Cortex of kidney (tissue), 1 donor: Measurements from ENCODE around the gene MAD1L1.
"Not testable (repeated sequence)": the region's sequence is repeated elsewhere in the genome, so short reads cannot be mapped to it uniquely, and the experiment has no call there.

Experiments used
- DNase-seq: peaks from one replicate; lab custom pipeline; 2025; lab: John Stamatoyannopoulos, UW

Gene MAD1L1

DNA sequence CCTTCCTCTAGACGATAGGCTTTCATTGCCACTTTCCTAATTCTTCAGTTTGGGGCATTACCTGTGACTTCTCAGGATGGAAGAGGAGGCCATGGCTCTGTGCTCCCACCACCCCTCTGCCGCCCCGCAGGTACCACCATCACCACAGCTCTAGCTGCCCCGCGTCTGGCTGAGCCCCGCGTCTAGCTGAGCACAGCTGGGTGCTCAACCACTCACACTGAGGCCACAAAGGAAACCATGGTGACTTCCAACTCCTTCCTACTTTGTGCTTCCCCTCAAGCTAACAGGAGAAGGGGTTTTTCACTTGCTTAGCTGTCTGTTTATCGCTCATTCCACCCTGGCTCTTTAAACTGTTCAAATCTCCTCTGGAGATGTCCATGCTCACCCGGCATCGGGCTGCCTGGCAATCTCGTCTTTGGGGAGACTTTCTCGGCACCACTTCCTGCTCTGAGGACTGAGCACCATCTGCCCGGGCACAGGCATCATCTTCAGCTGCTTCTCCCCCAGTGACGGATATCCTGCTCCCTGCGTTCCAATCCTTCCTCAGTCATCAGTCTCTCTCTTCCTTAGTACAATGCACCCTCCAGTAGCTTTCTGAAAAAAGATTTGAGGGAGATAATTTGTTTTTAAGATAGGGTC is 59.4 kb downstream of the MAD1L1 start:
- no peak for DNase-seq

GRCh38 chr7:2172311-2173188 is 60.2 kb downstream of the MAD1L1 start:
- no peak for DNase-seq

DNA sequence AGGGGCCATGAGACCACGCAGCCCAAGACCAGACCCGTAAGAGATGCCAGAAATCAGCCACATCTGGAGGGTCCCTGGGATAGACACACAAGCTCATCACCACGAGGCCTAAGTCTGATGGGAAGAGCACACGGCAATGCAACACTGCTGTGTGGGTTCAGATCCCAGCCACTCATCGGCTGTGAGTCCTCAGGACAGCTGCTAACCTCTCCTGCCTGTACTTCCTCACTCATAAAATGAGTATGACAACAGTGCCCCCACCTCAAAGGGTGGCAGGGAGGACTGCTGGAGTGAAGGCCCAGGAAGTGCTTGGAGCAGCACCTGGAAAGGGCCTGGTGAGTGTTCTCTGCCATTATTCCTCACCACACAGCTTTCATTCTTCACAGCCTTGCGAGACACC is 60.9 kb downstream of the MAD1L1 start:
- no peak for DNase-seq

- no peak for DNase-seq
Measured at GRCh38 chr7:2170576-2171521, 61.9 kb downstream of the MAD1L1 start.

DNA sequence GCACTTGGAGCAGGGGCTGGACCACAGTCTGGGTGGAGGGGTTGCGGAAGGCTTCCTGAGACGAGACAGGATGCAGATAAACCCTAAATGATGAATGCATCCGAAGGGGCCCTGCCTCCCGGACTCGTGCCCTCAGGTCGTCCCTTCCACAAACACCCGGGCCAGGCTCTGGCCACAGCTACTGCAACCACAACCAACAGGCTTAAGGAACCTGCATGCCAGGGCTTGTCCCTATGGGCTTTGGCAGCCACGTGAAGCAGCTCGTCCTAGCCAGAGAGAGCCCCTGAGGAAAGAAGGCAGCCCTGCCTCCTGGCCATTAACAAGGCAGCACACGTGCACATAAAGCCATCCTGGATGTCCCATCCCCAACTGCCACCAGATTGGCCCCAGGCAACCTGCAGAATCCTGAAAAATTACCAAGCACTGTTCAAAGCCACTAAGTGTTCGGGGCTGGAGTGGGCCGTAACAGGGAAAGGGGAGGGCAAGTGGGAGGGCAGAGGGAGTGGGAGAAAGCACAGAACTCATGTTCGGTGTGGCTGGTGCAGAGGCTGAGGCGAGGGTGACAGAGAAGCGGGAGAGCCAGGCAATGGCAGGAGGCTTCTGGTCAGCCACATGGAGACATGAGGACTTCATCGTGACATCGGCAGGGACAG is 62.7 kb downstream of the MAD1L1 start:
- DNase-seq = no peak

DNA sequence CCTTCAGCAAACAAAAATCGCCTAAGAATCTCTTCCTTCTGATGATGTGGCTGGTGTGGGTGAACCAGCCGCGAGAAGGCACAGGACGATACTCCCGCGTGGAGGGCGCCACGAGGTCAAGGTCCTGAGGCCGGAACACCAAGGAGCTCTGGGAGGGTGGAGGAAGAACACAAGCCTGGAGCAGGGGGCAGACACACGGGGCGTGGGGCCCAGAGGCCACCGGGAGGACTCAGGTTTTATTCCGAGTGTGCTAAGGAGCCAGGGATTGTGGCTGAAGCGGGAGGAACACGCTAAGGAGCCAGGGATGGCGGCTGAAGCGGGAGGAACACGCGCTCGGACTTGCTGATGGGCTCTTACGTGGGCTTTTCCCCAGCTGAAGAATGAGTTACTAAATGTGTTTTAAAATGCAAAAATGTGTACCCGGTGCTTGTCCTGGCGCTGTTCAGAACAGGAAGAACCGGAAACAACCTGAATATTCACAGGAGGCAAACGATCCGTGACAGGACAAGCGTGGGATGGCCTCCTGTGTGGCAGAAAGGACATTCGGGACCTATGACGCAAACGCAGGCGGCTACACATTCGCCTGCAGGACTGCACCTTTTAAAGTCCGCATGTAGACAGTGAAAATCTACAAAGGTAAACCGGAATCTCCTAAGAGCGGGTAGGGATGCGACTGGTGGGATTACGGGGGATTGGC is 64.0 kb downstream of the MAD1L1 start:
- no peak for DNase-seq

DNA sequence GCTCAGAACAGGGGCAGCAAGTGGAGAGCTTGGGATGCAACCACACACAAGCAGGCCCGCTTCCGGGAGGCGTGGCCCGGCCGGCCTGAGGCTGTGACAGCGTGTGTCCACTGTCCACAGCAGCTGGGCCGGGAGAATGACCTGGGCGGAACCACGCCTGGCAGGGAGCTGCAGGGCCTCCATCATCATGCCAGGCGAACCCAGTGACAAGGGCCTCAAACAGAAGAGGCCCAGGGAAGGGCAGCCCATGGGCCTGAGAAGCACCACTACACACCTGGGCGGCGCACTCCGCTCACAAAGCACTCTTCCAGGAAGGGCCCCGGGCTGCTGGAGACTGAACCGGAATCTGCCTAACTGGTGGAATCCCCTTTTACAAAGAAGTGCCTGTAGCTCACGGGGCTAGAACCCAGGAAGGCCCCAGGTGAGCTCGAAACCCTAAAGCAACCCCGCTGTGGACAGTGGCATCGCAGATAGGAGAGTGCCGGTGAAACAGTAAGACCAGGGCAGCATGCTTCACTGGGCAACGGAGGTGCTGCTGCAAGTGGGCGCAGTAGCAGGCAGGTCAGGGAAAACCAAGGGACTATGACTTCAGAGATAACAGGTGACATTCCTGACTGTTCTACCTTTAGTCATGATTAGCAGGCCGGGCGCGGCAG is 66.0 kb downstream of the MAD1L1 start:
- DNase-seq = no peak

DNA sequence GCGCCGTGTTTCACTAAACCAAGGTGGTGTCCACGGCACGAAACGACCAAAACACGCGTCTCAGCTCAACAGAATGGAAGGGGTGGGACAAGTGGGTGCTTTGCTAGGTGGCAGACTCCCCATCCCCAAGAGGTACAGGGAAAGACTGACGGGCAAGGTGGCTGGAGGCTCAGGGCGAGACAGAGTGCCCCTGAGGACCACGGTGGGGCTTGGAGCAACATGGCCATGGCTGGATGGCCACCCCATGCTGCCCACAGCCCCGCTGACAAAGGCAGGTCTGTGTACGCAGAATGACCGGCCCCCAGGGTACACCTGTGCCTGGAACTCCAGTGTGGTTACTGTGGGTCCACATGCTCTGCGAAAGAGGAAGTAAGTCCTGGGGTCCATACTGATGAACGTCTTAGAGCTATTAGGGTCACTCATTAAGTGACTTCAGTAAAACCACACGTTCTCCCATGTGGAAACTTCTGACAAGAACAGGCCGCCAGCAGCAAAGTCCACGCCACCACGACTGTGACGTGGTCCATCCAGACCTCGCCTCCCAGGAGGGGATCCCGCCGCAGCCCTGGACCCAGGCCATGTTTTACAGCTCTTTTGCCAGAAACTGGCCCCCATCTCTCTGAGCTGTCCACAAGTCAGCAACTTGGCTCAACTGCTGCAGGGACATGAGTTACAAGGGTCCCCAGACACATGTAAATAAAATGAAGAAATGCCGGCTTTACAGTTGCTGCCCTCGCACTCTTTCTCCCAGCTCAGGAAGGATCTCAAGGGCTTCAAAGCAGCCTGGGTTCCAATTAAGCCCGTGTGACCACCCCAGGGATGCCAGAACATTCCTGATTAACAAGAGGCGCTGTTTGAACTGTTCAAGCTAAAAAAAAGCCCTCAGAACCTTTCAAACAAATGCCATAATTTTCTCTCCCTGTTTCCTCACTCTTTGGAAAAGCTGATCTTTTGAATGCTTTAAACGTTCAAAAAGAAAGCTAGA is 66.8 kb downstream of the MAD1L1 start:
- DNase-seq = no peak

DNA sequence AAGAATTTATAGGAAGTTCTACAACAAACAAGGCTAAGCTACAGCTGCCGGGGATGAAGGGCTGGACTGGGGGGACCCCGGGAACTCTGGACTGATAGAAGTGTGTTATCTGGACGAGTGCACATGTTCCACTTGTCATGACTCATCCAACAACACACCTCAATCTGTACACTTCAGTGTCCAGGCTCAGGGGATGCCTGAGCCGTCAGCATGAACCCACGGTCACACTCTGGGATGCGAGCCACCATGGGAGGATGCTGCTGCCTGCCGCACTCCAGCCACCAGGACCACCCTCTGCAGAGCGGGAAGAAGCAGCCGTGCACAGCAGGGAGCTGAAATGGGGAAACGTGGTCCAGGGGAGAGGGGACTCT is 67.5 kb downstream of the MAD1L1 start:
- no peak for DNase-seq

GRCh38 chr7:2164646-2165045 is 68.1 kb downstream of the MAD1L1 start:
- DNase-seq = no peak

- no peak for DNase-seq
Measured at GRCh38 chr7:2163600-2164555, 68.9 kb downstream of the MAD1L1 start.

- no peak for DNase-seq
Measured at GRCh38 chr7:2162959-2163358, 69.8 kb downstream of the MAD1L1 start.

- DNase-seq = not testable (repeated sequence)
Measured at GRCh38 chr7:2162004-2162902, 70.5 kb downstream of the MAD1L1 start.

GRCh38 chr7:2159176-2159520 is 73.6 kb downstream of the MAD1L1 start:
- DNase-seq = no peak

GRCh38 chr7:2158331-2159175 is 74.2 kb downstream of the MAD1L1 start:
- DNase-seq = no peak

DNA sequence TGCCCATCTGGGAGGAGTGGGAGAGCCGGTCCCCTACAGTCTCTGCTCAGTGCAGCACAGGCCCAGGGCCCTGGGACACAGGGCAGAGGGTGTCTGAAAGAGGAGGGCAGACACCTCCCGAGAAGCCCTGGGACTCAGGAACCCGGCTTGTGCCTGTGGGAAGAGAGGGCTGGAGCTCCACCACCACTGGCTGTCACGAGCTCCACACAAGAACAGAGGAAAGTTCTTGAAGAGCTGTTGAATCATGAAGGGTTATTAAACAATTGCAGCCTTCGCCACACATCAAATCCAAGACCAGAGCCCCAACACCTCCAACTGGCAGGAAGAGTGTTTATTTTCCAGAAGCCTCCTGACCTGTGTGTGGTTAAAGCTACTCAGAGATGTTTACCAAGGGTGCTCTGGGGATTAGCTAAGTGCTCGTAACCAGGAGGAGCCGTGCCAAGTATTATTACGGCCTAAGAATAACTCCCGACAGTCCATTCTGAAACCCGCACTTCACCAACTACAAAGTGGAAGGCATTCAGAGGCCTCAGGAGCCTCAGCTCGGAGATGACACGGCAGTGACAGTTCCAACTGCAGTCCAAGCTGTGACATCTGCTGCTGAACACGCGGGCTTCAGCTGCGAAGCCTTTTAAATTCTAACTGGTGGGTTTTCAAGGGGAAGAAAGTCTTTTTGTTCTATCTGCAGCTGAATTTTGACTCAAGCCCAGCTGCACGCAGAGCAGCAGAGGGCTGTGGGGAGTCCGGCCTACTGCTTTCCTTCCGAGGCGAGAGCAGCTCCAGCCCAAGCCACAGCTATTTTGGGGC is 75.1 kb downstream of the MAD1L1 start:
- no peak for DNase-seq
